H9 (cell line): ENCODE measurements around the gene ATRNL1. TPM values are rescaled to one million over a fixed set of nuclear protein-coding genes. Genes with fewer than 3 reads are reported as not detected.
"Not testable (repeated sequence)": the region's sequence is repeated elsewhere in the genome, so short reads cannot be mapped to it uniquely, and the experiment has no call there.

Experiments used
- DNase-seq: peaks from one replicate; pipeline ENCODE4 v3.0.0-alpha.2; 2017
- H2AFZ ChIP-seq: one replicate; pipeline ENCODE4 v1.6.1; 2013; ENCODE audit warnings: mild to moderate bottlenecking, low read length, control low read depth, moderate library complexity
- H2AK5ac ChIP-seq: 2 replicates; pipeline ENCODE4 v1.6.1; 2013; ENCODE audit warnings: low read length, control low read depth, mixed read lengths; ENCODE audit not compliant: insufficient read length
- H2BK120ac ChIP-seq: one replicate; pipeline ENCODE4 v1.6.1; 2013; ENCODE audit warnings: low read depth, mild to moderate bottlenecking, low read length, control low read depth, inconsistent platforms; ENCODE audit not compliant: poor library complexity, severe bottlenecking
- H2BK12ac ChIP-seq: 2 replicates; pipeline ENCODE4 v1.6.1; 2013; ENCODE audit warnings: low read length, control low read depth, mixed read lengths, low read depth; ENCODE audit not compliant: insufficient read length
- H2BK15ac ChIP-seq: 2 replicates; pipeline ENCODE4 v1.6.1; 2013; ENCODE audit warnings: low read depth, low read length, control low read depth
- H2BK20ac ChIP-seq: one replicate; pipeline ENCODE4 v1.6.1; 2013; ENCODE audit warnings: low read depth, mild to moderate bottlenecking, low read length, control low read depth, inconsistent platforms; ENCODE audit not compliant: poor library complexity, severe bottlenecking
- H2BK5ac ChIP-seq: 2 replicates; pipeline ENCODE4 v1.6.1; 2013; ENCODE audit warnings: low read length, control low read depth, mixed read lengths; ENCODE audit not compliant: insufficient read length
- H3K14ac ChIP-seq: 2 replicates; pipeline ENCODE4 v1.6.1; 2013; ENCODE audit warnings: low read length, control low read depth; ENCODE audit not compliant: insufficient read depth
- H3K18ac ChIP-seq: 2 replicates; pipeline ENCODE4 v1.6.1; 2013; ENCODE audit warnings: low read depth, mild to moderate bottlenecking, mixed read lengths, low read length, control low read depth; ENCODE audit not compliant: insufficient read length
- H3K23ac ChIP-seq: 2 replicates; pipeline ENCODE4 v1.6.1; 2013; ENCODE audit warnings: low read length, control low read depth, mixed read lengths, low read depth; ENCODE audit not compliant: insufficient read length
- H3K23me2 ChIP-seq: 2 replicates; pipeline ENCODE4 v1.6.1; 2013; ENCODE audit warnings: low read depth, mild to moderate bottlenecking, mixed read lengths, low read length, control low read depth; ENCODE audit not compliant: insufficient read length, poor library complexity, severe bottlenecking
- H3K27ac ChIP-seq: 2 replicates; pipeline ENCODE4 v1.5.1; 2013; ENCODE audit warnings: low read length, control low read depth, mixed read lengths, low read depth; ENCODE audit not compliant: insufficient read length
- H3K27me3 ChIP-seq: 2 replicates; pipeline ENCODE4 v1.6.1; 2013; ENCODE audit warnings: low read length, control low read depth, inconsistent platforms; ENCODE audit not compliant: insufficient read depth
- H3K4ac ChIP-seq: 2 replicates; pipeline ENCODE4 v1.6.1; 2013; ENCODE audit warnings: low read depth, mild to moderate bottlenecking, control low read depth, inconsistent platforms, low read length, moderate library complexity
- H3K4me1 ChIP-seq: 2 replicates; pipeline ENCODE4 v1.6.1; 2013; ENCODE audit warnings: low read length, control low read depth, inconsistent platforms; ENCODE audit not compliant: insufficient read depth
- H3K4me2 ChIP-seq: 2 replicates; pipeline ENCODE4 v1.6.1; 2013; ENCODE audit warnings: low read length, control low read depth, mixed read lengths; ENCODE audit not compliant: insufficient read length, insufficient read depth
- H3K56ac ChIP-seq: 2 replicates; pipeline ENCODE4 v1.6.1; 2013; ENCODE audit warnings: low read depth, mild to moderate bottlenecking, mixed read lengths, low read length, control low read depth; ENCODE audit not compliant: insufficient read length
- H3K79me1 ChIP-seq: 2 replicates; pipeline ENCODE4 v1.6.1; 2013; ENCODE audit warnings: low read depth, mild to moderate bottlenecking, moderate library complexity, low read length, control low read depth, inconsistent platforms; ENCODE audit not compliant: insufficient read depth, poor library complexity, severe bottlenecking
- H3K79me2 ChIP-seq: 2 replicates; pipeline ENCODE4 v1.6.1; 2013; ENCODE audit warnings: low read length, control low read depth, inconsistent platforms; ENCODE audit not compliant: insufficient read depth
- H3K9ac ChIP-seq: 2 replicates; pipeline ENCODE4 v1.6.1; 2013; ENCODE audit warnings: low read length, control low read depth, mixed read lengths; ENCODE audit not compliant: insufficient read length; ENCODE audit errors: extremely low read depth
- H3K9me3 ChIP-seq: one replicate; pipeline ENCODE4 v1.6.1; 2013; ENCODE audit warnings: low read depth, low read length, inconsistent platforms; ENCODE audit not compliant: control insufficient read depth
- H3T11ph ChIP-seq: one replicate; pipeline ENCODE4 v1.6.1; 2013; ENCODE audit warnings: mild to moderate bottlenecking, low read length, control low read depth, inconsistent platforms
- H4K20me1 ChIP-seq: one replicate; pipeline ENCODE4 v1.6.1; 2013; ENCODE audit not compliant: control insufficient read depth, insufficient read length, insufficient read depth
- H4K5ac ChIP-seq: 2 replicates; pipeline ENCODE4 v1.6.1; 2013; ENCODE audit warnings: low read depth, mild to moderate bottlenecking, mixed read lengths, low read length, control low read depth; ENCODE audit not compliant: insufficient read length
- H4K8ac ChIP-seq: replicated peaks from 2 replicates; pipeline ENCODE4 v1.6.1; 2013; ENCODE audit warnings: low read length, control low read depth, mixed read lengths, low read depth; ENCODE audit not compliant: insufficient read length
- H4K91ac ChIP-seq: 2 replicates; pipeline ENCODE4 v1.6.1; 2013; ENCODE audit warnings: low read depth, mild to moderate bottlenecking, moderate library complexity, mixed read lengths, low read length, control low read depth; ENCODE audit not compliant: insufficient read length
- H3K27ac Mint-ChIP-seq, 3 experiments: 2 replicates in 2 of 3; 3 replicates in 1 of 3; pipeline ENCODE4 v1.8.0; 2020 to 2021; ENCODE audit warnings: mixed read lengths in 3 of 3, mild to moderate bottlenecking in 1 of 3, moderate library complexity in 1 of 3
- H3K27me3 Mint-ChIP-seq: 2 replicates; pipeline ENCODE4 v1.8.0; 2021; ENCODE audit warnings: low read depth, mild to moderate bottlenecking, moderate library complexity, mixed read lengths
- H3K36me3 Mint-ChIP-seq, 3 experiments: 2 replicates in 2 of 3; 3 replicates in 1 of 3; pipeline ENCODE4 v1.8.0; 2020 to 2021; ENCODE audit warnings: low read depth in 3 of 3, mixed read lengths in 3 of 3; ENCODE audit not compliant: insufficient read depth in 1 of 3
- H3K4me1 Mint-ChIP-seq, 2 experiments: 2 replicates each; pipeline ENCODE4 v1.8.0; 2020; ENCODE audit warnings: mixed read lengths in 2 of 2
- H3K4me3 Mint-ChIP-seq, 2 experiments: 2 replicates in 1 of 2; 3 replicates in 1 of 2; pipeline ENCODE4 v1.8.0; 2020 to 2021; ENCODE audit warnings: mild to moderate bottlenecking in 2 of 2, mixed read lengths in 2 of 2, moderate library complexity in 1 of 2
- H3K9me3 Mint-ChIP-seq, 2 experiments: 2 replicates in 1 of 2; 3 replicates in 1 of 2; pipeline ENCODE4 v1.8.0; 2020; ENCODE audit warnings: mild to moderate bottlenecking in 2 of 2, mixed read lengths in 2 of 2, moderate library complexity in 1 of 2
- CTCF ChIP-seq: fragments of 200-600 bp; sonication (generic); conservative IDR thresholded peaks from 3 replicates; pipeline ENCODE4 v1.8.0; 2021; ENCODE audit warnings: antibody characterized with exemption, mild to moderate bottlenecking
- WGBS: extraction: QIAGEN DNeasy Blood & Tissue Kit; methylation state at CpG from one replicate; pipeline ENCODE4 v1.1.7; 2013; ENCODE audit warnings: missing lambda C conversion rate, low lambda C conversion rate, mixed read lengths; ENCODE audit not compliant: insufficient read length; ENCODE audit errors: extremely low coverage; 5-methylcytosine and 5-hydroxymethylcytosine counted together
- total RNA-seq: library from RNA; stranded (reverse); gene quantifications from 2 replicates; pipeline ENCODE4 v1.2.1, GENCODE V29; 2021

Gene ATRNL1
- total RNA-seq, 1 experiment from 2014 or later: 9.2 TPM

- Histone ChIP-seq H3T11ph (no peak overlapping the region), H4K5ac (no peak overlapping the region), H2BK15ac (no peak overlapping the region), H3K18ac (no peak overlapping the region), H2BK12ac (no peak overlapping the region), H3K79me2 (no peaks in the 10 kb centered on the region), H3K14ac (no peak overlapping the region), H3K27me3 (no peaks in the 10 kb centered on the region), H3K4ac (no peak overlapping the region), H3K79me1 (no peaks in the 10 kb centered on the region), H3K9ac (no peak overlapping the region), H4K20me1 (no peaks in the 10 kb centered on the region), H2BK120ac (no peak overlapping the region), H4K8ac (no peak overlapping the region), H2AK5ac (no peak overlapping the region), H3K56ac (no peak overlapping the region), H2BK20ac (no peak overlapping the region), H3K27ac (no peak overlapping the region), H3K23me2 (no peaks in the 10 kb centered on the region), H2AFZ (no peak overlapping the region), H3K9me3 (no peaks in the 10 kb centered on the region), H4K91ac (no peak overlapping the region), H2BK5ac (no peak overlapping the region), H3K4me2 (no peak overlapping the region), H3K23ac (no peak overlapping the region), H3K4me1 (no peaks in the 10 kb centered on the region)
- WGBS: no CpG with 5 or more reads among the region's 2 CpGs
- Mint-ChIP-seq H3K4me3 (no peak overlapping the region), H3K36me3 (no peaks in the 10 kb centered on the region), H3K27ac (no peak overlapping the region), H3K9me3 (no peaks in the 10 kb centered on the region), H3K4me1 (no peaks in the 10 kb centered on the region), H3K27me3 (no peaks in the 10 kb centered on the region)
- TF ChIP-seq CTCF: peak; percentile 90
- peak; percentile 64 for DNase-seq
These were observed 262.1 kb downstream of the ATRNL1 start for GRCh38 chr10:115355162-115355760.

- H3K4me3 Mint-ChIP-seq, H3K4me2 ChIP-seq: not testable (repeated sequence)
- peaks cover 17 to 37% (median 20%) of the 10 kb centered on the region in 3 experiments for H3K36me3 Mint-ChIP-seq
These were observed 274.8 kb downstream of the ATRNL1 start for GRCh38 chr10:115367920-115368319.

More at GRCh38 chr10:115367920-115368319, 274.8 kb downstream of the ATRNL1 start:
- H3K27ac Mint-ChIP-seq, H2BK5ac ChIP-seq, H4K91ac ChIP-seq, H2BK20ac ChIP-seq, H3K4ac ChIP-seq, H2BK12ac ChIP-seq, H3K23me2 ChIP-seq, H2AFZ ChIP-seq, DNase-seq, H4K8ac ChIP-seq, H3K4me1 Mint-ChIP-seq, H3K56ac ChIP-seq, H3K79me2 ChIP-seq, H3K27me3 ChIP-seq, H3K79me1 ChIP-seq, H3K4me1 ChIP-seq, H2AK5ac ChIP-seq, H3K23ac ChIP-seq, H2BK120ac ChIP-seq, H3K27me3 Mint-ChIP-seq, H4K20me1 ChIP-seq, H3K9ac ChIP-seq, H3K27ac ChIP-seq, H3T11ph ChIP-seq, H3K14ac ChIP-seq, H3K18ac ChIP-seq, H4K5ac ChIP-seq, H2BK15ac ChIP-seq, H3K9me3 ChIP-seq: not testable (repeated sequence)
- no CpG with 5 or more reads among the region's 18 CpGs for WGBS
- peaks cover 33 to 34% of the 10 kb centered on the region in 2 experiments for H3K9me3 Mint-ChIP-seq
